SJCRH30 (cell line): Measurements from ENCODE around the gene PRPF38A. TPM values are rescaled to one million over a fixed set of nuclear protein-coding genes. Genes with fewer than 3 reads are reported as not detected.
A peak's percentile ranks its signal among the peaks of the same experiment; 100 is the strongest.

Experiments used
- DNase-seq, 2 experiments: peaks; one replicate each; pipeline ENCODE4 v3.0.0-alpha.2; 2015 to 2020
- H3K27ac ChIP-seq: fragments of 250-450 bp; sonication (Bioruptor Pico); 2 replicates; pipeline ENCODE4 v1.5.1; 2020; ENCODE audit warnings: mild to moderate bottlenecking, moderate library complexity
- H3K27me3 ChIP-seq: fragments of 250-450 bp; sonication (Bioruptor Pico); 2 replicates; pipeline ENCODE4 v1.5.1; 2020; ENCODE audit warnings: mild to moderate bottlenecking, moderate library complexity
- H3K36me3 ChIP-seq: fragments of 250-450 bp; sonication (Bioruptor Pico); 2 replicates; pipeline ENCODE4 v1.5.1; 2020; ENCODE audit warnings: mild to moderate bottlenecking, moderate library complexity
- H3K4me1 ChIP-seq: fragments of 250-450 bp; sonication (Bioruptor Pico); 2 replicates; pipeline ENCODE4 v1.5.1; 2020; ENCODE audit warnings: mild to moderate bottlenecking, moderate library complexity
- H3K4me3 ChIP-seq: fragments of 250-450 bp; sonication (Bioruptor Pico); 2 replicates; pipeline ENCODE4 v1.5.1; 2020; ENCODE audit warnings: mild to moderate bottlenecking, moderate library complexity
- H3K9me3 ChIP-seq: fragments of 250-450 bp; sonication (Bioruptor Pico); replicated peaks from 2 replicates; pipeline ENCODE4 v1.5.1; 2020; ENCODE audit warnings: mild to moderate bottlenecking, moderate library complexity
- total RNA-seq: library from RNA; depleted of rRNA; stranded (reverse); fragments of >200 nt; shearing (Covaris generic); gene quantifications from 2 replicates; pipeline ENCODE4 v1.2.3, GENCODE V29; 2014; rRNA removed

PRPF38A gene, protein sequence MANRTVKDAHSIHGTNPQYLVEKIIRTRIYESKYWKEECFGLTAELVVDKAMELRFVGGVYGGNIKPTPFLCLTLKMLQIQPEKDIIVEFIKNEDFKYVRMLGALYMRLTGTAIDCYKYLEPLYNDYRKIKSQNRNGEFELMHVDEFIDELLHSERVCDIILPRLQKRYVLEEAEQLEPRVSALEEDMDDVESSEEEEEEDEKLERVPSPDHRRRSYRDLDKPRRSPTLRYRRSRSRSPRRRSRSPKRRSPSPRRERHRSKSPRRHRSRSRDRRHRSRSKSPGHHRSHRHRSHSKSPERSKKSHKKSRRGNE
- total RNA-seq, result 65.5 and 66.2 TPM in 2 replicates

DNA sequence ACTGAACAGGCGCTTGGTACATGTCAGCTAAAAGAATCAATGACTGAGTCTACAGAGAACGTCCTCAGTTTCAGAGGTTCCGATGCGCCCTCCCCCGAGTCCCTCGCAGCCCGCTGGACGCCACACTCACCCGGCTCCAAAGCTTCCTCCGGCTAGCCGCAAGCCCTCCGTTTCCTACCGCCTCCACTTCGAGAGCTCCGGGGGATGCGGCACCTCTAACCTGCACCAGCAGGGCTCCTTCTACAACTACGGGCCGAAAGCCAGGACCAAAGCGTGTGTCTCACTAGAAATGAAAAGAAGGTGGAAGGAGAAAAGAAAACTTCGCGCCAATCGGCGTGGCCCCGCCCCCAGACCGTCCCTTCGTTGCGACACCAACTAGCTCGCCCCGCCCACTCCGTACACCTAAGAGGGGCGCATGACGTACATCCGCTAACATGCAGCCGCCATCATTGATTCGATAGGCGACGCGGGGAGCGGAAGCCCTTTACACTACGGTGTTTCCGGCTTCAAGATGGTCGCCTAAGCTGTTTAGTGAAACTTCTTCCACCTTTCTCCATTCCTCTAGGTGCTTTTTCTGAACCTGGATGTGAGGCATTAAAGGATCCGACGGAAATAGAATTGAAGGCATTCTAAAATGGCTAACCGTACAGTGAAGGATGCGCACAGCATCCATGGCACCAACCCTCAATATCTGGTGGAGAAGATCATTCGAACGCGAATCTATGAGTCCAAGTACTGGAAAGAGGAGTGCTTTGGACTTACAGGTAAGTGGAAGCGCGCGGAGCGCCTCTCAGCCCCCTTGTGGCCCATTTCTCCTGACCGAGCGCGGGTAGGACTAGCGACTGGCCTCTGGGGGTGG, at the start of gene PRPF38A, which contains the start of gene ORC1:
TSS of gene PRPF38A (plus strand) at position 487 of the 859 bp plus-strand sequence. CDS start at position 635, 148 bp downstream.
TSS of gene ORC1 (minus strand) at position 308 of the 859 bp plus-strand sequence. CDS start 2,200 bp downstream, outside the sequence.
- Histone ChIP-seq H3K27ac (peak within 1 kb of the TSS; percentile 74), H3K27me3 (no peaks in the 10 kb centered on the region), H3K4me1 (peaks cover 5% of the 10 kb centered on the region; the same call in 1 of the 2 replicates), H3K9me3 (no peaks in the 10 kb centered on the region), H3K36me3 (peaks cover 56% of the 10 kb centered on the region), H3K4me3 (peak within 1 kb of the TSS; percentile 86)
- DNase-seq, result peak; percentile 98 to 99

GRCh38 chr1:52355436-52355835, 49.0 kb upstream of the PRPF38A start:
- Histone ChIP-seq H3K4me3 (no peak overlapping the region), H3K27me3 (no peaks in the 10 kb centered on the region), H3K36me3 (peaks cover 66% of the 10 kb centered on the region), H3K4me1 (no peaks in the 10 kb centered on the region), H3K27ac (no peak overlapping the region), H3K9me3 (no peaks in the 10 kb centered on the region)
- DNase-seq, result no peak

DNA sequence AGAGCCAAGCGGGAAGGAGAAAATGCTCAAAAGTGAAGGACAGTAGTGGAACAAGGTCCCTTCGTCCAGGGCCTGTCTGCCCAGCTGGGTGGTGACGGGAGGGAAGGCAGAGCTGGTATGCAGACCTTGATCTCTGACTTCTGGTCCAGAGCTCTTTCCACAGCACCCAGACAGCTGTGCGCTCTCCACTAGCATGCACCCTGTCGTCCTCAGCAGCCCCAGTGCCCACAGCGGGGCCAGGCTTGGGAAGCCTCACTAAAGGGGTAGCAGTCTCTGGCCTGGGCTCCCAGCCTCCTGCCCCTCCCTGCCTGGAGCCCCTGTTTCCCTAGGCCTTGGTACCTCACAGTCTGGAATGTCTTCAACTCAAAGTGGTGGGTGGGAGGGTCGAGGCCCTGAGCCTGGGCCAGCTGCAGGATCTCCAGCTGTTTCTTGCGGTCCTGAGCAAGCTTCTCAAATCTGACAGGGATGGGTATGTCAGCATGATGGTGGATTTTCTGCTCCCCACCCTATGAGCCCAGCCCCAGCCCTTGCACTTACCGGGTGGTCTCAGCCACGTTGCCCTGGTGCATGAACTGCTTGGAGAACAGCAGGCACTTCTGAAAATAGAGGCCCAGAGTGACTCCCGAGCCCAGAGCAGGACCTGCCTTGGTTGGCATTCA, 48.4 kb upstream of the PRPF38A start:
- H3K4me1 ChIP-seq, result no peaks in the 10 kb centered on the region
- no peaks in the 10 kb centered on the region for H3K27me3 ChIP-seq
- H3K27ac ChIP-seq, result no peak overlapping the region
- DNase-seq, result no peak
- H3K9me3 ChIP-seq, result no peaks in the 10 kb centered on the region
- H3K36me3 ChIP-seq, result peaks cover 68% of the 10 kb centered on the region
- H3K4me3 ChIP-seq, result no peak overlapping the region

DNA sequence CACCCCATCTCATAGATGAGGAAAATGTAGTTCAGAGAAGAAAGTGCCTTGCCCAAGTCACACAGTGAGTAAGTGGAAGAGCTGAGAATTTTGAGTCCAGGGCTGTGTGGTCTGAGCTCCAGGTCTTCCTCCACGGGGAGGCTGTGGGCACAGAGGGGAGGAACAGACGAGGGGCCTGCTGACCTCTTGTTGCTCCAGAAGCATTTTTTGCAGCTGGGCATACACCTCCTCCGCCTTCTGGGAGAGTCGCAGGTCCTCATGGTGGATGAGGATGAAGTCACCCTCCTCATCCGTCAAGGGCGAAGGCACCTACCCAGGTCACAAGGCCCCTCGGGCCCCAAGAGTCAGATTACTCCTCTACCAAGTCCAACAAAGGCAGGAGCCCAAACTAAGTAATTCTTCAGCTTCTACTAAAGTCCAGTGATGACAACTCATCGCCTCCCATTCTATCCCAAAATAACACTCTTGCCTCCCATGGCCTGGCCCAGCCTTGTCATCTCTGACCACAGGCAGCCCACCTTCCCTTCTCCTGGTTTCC, 47.5 kb upstream of the PRPF38A start:
- DNase-seq, result no peak
- no peaks in the 10 kb centered on the region for H3K9me3 ChIP-seq
- H3K27me3 ChIP-seq, result no peaks in the 10 kb centered on the region
- no peaks in the 10 kb centered on the region for H3K4me1 ChIP-seq
- H3K4me3 ChIP-seq, result no peak overlapping the region
- H3K36me3 ChIP-seq, result peaks cover 67% of the 10 kb centered on the region
- H3K27ac ChIP-seq, result no peak overlapping the region

DNA sequence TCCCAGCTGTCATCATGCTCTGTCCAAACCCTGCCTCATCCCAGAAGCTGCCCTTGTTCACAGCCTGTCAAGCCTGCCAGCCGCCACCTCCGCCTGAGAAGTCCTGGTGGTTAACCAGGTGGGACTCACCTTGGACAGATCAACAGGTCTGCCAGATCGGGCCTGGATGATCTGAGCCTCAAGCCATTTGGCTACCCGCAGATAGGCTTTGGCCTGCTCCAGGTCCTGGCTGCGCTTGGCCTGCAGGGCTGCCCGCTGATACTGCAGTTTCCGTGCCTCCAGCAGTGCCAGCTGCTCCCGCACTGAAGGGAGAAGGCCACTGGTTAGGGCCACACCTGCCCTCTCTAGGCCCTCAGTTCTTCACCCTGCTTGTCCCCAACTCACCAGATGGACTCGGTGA, 47.0 kb upstream of the PRPF38A start:
- no peaks in the 10 kb centered on the region for H3K9me3 ChIP-seq
- H3K4me3 ChIP-seq, result no peak overlapping the region
- H3K36me3 ChIP-seq, result peaks cover 63% of the 10 kb centered on the region
- no peaks in the 10 kb centered on the region for H3K4me1 ChIP-seq
- no peak overlapping the region for H3K27ac ChIP-seq
- no peak for DNase-seq
- H3K27me3 ChIP-seq, result no peaks in the 10 kb centered on the region

GRCh38 chr1:52358851-52359497, 45.4 kb upstream of the PRPF38A start:
- no peak overlapping the region for H3K4me3 ChIP-seq
- H3K36me3 ChIP-seq, result peaks cover 53% of the 10 kb centered on the region
- H3K27me3 ChIP-seq, result no peaks in the 10 kb centered on the region
- no peaks in the 10 kb centered on the region for H3K4me1 ChIP-seq
- no peak overlapping the region for H3K27ac ChIP-seq
- H3K9me3 ChIP-seq, result no peaks in the 10 kb centered on the region
- no peak for DNase-seq

DNA sequence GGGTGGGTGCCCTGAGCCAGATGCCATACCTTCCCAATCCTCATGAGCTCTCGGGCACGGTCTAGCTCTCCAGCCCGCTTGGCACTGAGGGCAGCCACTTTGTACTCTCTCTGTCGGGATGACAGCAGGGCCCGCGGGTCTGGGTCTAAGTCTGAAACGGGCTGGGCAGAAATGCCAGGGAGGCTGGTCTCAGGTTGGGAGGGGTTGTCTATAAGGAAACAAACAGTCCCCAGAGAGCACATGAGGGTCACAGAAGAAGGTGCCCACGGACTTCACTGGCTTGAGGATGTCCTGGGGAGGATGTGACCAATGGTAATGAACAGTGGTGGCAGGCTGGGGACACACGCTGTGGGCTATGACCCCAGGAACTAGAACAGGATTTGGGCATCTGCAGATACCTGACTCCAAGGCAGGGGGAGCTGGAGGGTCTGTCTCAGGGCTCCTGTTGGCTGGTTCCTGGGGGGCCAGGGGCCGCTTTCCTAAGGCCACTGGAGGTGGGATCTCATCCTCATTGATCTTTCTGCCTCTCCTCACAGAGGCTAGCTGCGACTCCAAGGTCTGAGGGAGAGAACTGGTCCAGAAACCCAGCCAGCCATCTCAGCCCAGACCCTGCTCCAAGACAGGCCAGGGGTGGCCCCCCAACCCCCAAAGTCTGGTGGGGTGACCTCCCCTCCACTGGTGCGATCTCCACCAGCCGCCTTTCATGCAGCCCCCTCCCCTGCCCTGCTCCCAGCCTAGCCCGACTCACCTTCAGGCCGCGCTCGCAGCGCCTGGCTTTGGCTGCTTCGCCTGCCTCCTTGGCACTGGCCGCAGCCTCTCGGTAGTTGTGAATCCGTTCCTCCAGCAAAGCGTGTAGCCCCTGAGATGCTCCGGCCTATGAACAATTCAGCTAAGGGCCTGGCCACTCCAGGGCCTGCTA, 44.5 kb upstream of the PRPF38A start:
- no peak overlapping the region for H3K27ac ChIP-seq
- H3K4me1 ChIP-seq, result no peaks in the 10 kb centered on the region
- H3K36me3 ChIP-seq, result peaks cover 44% of the 10 kb centered on the region
- no peaks in the 10 kb centered on the region for H3K9me3 ChIP-seq
- no peaks in the 10 kb centered on the region for H3K27me3 ChIP-seq
- H3K4me3 ChIP-seq, result no peak overlapping the region
- no peak for DNase-seq

GRCh38 chr1:52360595-52360968, 43.8 kb upstream of the PRPF38A start:
- Histone ChIP-seq H3K4me1 (no peaks in the 10 kb centered on the region), H3K36me3 (peaks cover 39% of the 10 kb centered on the region), H3K4me3 (no peak overlapping the region), H3K27ac (no peak overlapping the region), H3K9me3 (no peaks in the 10 kb centered on the region), H3K27me3 (no peaks in the 10 kb centered on the region)
- no peak for DNase-seq

GRCh38 chr1:52364235-52364839, 40.1 kb upstream of the PRPF38A start:
- Histone ChIP-seq H3K36me3 (peaks cover 12% of the 10 kb centered on the region), H3K27me3 (no peaks in the 10 kb centered on the region), H3K4me3 (no peak overlapping the region), H3K4me1 (peaks cover 6% of the 10 kb centered on the region; the same call in 1 of the 2 replicates), H3K9me3 (no peaks in the 10 kb centered on the region), H3K27ac (no peak overlapping the region)
- DNase-seq, result peak in 1 of 2 experiments; percentile 17

GRCh38 chr1:52365071-52365745, 39.2 kb upstream of the PRPF38A start:
- Histone ChIP-seq H3K27me3 (no peaks in the 10 kb centered on the region), H3K4me3 (peak overlapping the region; percentile 88), H3K27ac (peak overlapping the region; percentile 76), H3K9me3 (no peaks in the 10 kb centered on the region), H3K4me1 (peaks cover 6% of the 10 kb centered on the region; the same call in 1 of the 2 replicates), H3K36me3 (peaks cover 5% of the 10 kb centered on the region)
- DNase-seq, result peak; percentile 49 to 62

GRCh38 chr1:52365746-52366516, 38.5 kb upstream of the PRPF38A start, which contains the start of gene CC2D1B:
Gene CC2D1B, minus strand, starts transcription at chr1:52366205. Its CDS starts 1,585 bp downstream, at chr1:52364620.
- no peaks in the 10 kb centered on the region for H3K9me3 ChIP-seq
- no peaks in the 10 kb centered on the region; the same call in 1 of the 2 replicates for H3K36me3 ChIP-seq
- peak within 1 kb of the TSS; percentile 88 for H3K4me3 ChIP-seq
- DNase-seq, result peak; percentile 99 to 100
- H3K4me1 ChIP-seq, result peaks cover 6% of the 10 kb centered on the region; the same call in 1 of the 2 replicates
- no peaks in the 10 kb centered on the region for H3K27me3 ChIP-seq
- peak within 1 kb of the TSS; percentile 76 for H3K27ac ChIP-seq

- no peak overlapping the region for H3K27ac ChIP-seq
- H3K27me3 ChIP-seq, result no peaks in the 10 kb centered on the region
- peak overlapping the region; percentile 88 for H3K4me3 ChIP-seq
- H3K4me1 ChIP-seq, result peaks cover 6% of the 10 kb centered on the region; the same call in 1 of the 2 replicates
- H3K36me3 ChIP-seq, result peaks cover 4% of the 10 kb centered on the region
- DNase-seq, result no peak
- no peaks in the 10 kb centered on the region for H3K9me3 ChIP-seq
These were observed 37.9 kb upstream of the PRPF38A start for GRCh38 chr1:52366517-52366827.
